GM12875 (cell line): ENCODE results near the gene OMD.

Experiments used
- H3K4me3 ChIP-seq: one replicate; pipeline ENCODE4 v1.5.1; 2011; ENCODE audit warnings: low read depth, low read length, control low read depth
- CTCF ChIP-seq: IDR thresholded peaks from 2 replicates; pipeline ENCODE4 v1.5.1; 2011; ENCODE audit warnings: low read depth, mild to moderate bottlenecking, control low read depth, inconsistent platforms, low read length, moderate library complexity, borderline replicate concordance; ENCODE audit not compliant: insufficient read depth

OMD gene

GRCh38 chr9:92378865-92379560 lies 45.3 kb downstream of the OMD start:
- no peak for TF ChIP-seq CTCF
- no peak overlapping the region for H3K4me3 ChIP-seq

- no peak for TF ChIP-seq CTCF
- no peak overlapping the region for H3K4me3 ChIP-seq
Observed at GRCh38 chr9:92377876-92378275, 46.4 kb downstream of the OMD start.

GRCh38 chr9:92373167-92373566 lies 51.1 kb downstream of the OMD start:
- H3K4me3 ChIP-seq: no peak overlapping the region
- TF ChIP-seq CTCF: no peak

- TF ChIP-seq CTCF: no peak
Observed at GRCh38 chr9:92369075-92369474, 55.2 kb downstream of the OMD start.

More at GRCh38 chr9:92369075-92369474, 55.2 kb downstream of the OMD start:
- no peak overlapping the region for H3K4me3 ChIP-seq
